ENCODE measurements around the gene CIRBP. TPM values are rescaled to one million over a fixed set of nuclear protein-coding genes. Genes with fewer than 3 reads are reported as not detected.

Gene CIRBP
- total and polyA plus RNA-seq, 2 of the 13 experiments (the other 11 are each of a cell fraction or from before 2014, with no cell fraction given) = 133 to 140 TPM

- TF ChIP-seq IRF1 (CRISPR knock-in tag; IDR thresholded peaks at IDR 0.05; ENCODE audit: low read depth) (no peak), USF2 (IDR thresholded peaks at IDR 0.05; ENCODE audit: low read depth, low read length) (no peak), USF2 (CRISPR knock-in tag; IDR thresholded peaks at IDR 0.05; ENCODE audit: borderline replicate concordance) (no peak), ZNF496 (CRISPR knock-in tag; IDR thresholded peaks at IDR 0.05; ENCODE audit: insufficient replicate concordance) (no peak), CBX1 (IDR thresholded peaks at IDR 0.05; ENCODE audit: low read depth) (no peak), EP300 (IDR thresholded peaks at IDR 0.05; ENCODE audit: low read depth in 2 of 2, low read length in 2 of 2) (no peak), EP300 (CRISPR knock-in tag; IDR thresholded peaks at IDR 0.05; ENCODE audit: borderline replicate concordance) (no peak), ZNF44 (CRISPR knock-in tag; IDR thresholded peaks at IDR 0.05) (no peak), ZNF570 (CRISPR knock-in tag; IDR thresholded peaks at IDR 0.05; ENCODE audit: borderline replicate concordance) (no peak), ZNF543 (CRISPR knock-in tag; IDR thresholded peaks at IDR 0.05) (no peak; the same call in 1 of the 2 replicates), TEAD2 (CRISPR knock-in tag; IDR thresholded peaks at IDR 0.05) (no peak), NR2F6 (IDR thresholded peaks at IDR 0.05) (peak; percentile 59), NR2F6 (CRISPR knock-in tag; IDR thresholded peaks at IDR 0.05) (peak; percentile 32; the same call in 1 of the 2 replicates), ZNF720 (CRISPR knock-in tag; IDR thresholded peaks at IDR 0.05) (no peak), GPBP1L1 (CRISPR knock-in tag; IDR thresholded peaks at IDR 0.05) (no peak), KIAA2018 (CRISPR knock-in tag; IDR thresholded peaks at IDR 0.05; ENCODE audit: borderline replicate concordance) (no peak)
Observed at GRCh38 chr19:1284293-1284978, 15.3 kb downstream of the CIRBP start (continued).

All from HepG2 (cell line).